ENCODE data around the gene PRR20G. TPM values are rescaled to one million over a fixed set of nuclear protein-coding genes. Genes with fewer than 3 reads are reported as not detected.

Gene PRR20G
- total RNA-seq, 1 donor from 2014 or later, result not detected

DNA sequence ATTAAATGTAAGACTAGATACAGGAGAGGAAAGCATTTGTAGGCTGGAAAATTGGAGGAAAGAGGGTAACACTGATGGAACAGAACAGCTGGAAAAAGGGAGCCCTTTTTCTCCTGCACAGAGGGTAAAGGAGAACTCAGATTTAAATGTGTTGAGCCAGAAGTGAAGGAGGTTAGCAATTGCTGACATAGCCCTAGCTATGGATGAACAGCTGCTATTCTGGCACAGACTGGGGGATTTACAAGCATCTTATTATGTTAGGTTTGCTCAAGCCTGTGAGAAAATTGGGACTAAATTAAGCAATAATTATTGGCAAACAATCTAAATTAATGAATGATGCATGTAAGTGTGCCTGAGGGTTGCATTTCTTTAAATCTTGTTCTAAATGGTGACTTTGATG lies 40.6 kb upstream of the PRR20G start:
- H3K4me1 ChIP-seq, result no peaks in the 10 kb centered on the region
- no peaks in the 10 kb centered on the region for H3K36me3 ChIP-seq
- peak in 1 of 2 donors; percentile 0 for DNase-seq (ENCODE audit: extremely low spot score in 2 of 2)
- no peak overlapping the region for H3K27ac ChIP-seq
- H3K4me3 ChIP-seq, result no peak overlapping the region
- intact Hi-C loops (cut with DNase I), result no loop called here
- TF ChIP-seq CTCF (IDR thresholded peaks at IDR 0.05), result no peak
- peaks cover 6% of the 10 kb centered on the region for H3K9me3 ChIP-seq
- H3K27me3 ChIP-seq, result no peaks in the 10 kb centered on the region

- no peaks in the 10 kb centered on the region for H3K4me1 ChIP-seq
- no peak overlapping the region for H3K27ac ChIP-seq
- H3K9me3 ChIP-seq, result peaks cover 6% of the 10 kb centered on the region
- TF ChIP-seq POLR2AphosphoS5 (IDR thresholded peaks at IDR 0.05; ENCODE audit: insufficient read depth in 1 of 2, low read depth in 1 of 2) (no peak), CTCF (IDR thresholded peaks at IDR 0.05) (no peak), POLR2A (IDR thresholded peaks at IDR 0.05) (no peak)
- H3K27me3 ChIP-seq, result no peaks in the 10 kb centered on the region
- intact Hi-C loops (cut with DNase I), result no loop called here
- DNase-seq (ENCODE audit: extremely low spot score in 2 of 2), result peak in 1 of 2 donors; percentile 52
- H3K4me3 ChIP-seq, result no peak overlapping the region
- H3K36me3 ChIP-seq, result no peaks in the 10 kb centered on the region
Observed at GRCh38 chr3:127326341-127326740, 38.5 kb upstream of the PRR20G start.

DNA sequence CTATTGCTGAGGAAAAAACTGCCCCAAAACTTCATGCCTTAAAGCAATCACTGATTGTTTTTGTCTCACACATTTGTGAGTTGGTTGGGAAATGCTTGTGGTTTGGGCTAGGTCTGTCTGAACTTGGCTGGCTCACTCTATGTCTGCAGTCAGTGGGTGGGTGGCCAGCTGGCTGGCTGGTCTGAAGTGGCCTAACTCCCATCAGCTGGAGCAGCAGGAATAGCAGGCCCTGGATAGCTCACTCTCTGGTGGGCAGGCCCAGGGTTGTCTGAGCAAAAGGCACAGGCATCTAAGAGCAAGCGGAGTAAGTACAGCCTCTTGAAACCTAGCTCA lies 37.7 kb upstream of the PRR20G start:
- no peak for TF ChIP-seq POLR2AphosphoS5 (IDR thresholded peaks at IDR 0.05; ENCODE audit: insufficient read depth in 1 of 2, low read depth in 1 of 2)
- no peak for TF ChIP-seq CTCF (IDR thresholded peaks at IDR 0.05)
- TF ChIP-seq POLR2A (IDR thresholded peaks at IDR 0.05), result no peak
- H3K36me3 ChIP-seq, result no peaks in the 10 kb centered on the region
- H3K9me3 ChIP-seq, result peaks cover 2% of the 10 kb centered on the region
- H3K4me3 ChIP-seq, result no peak overlapping the region
- H3K4me1 ChIP-seq, result no peaks in the 10 kb centered on the region
- no peaks in the 10 kb centered on the region for H3K27me3 ChIP-seq
- H3K27ac ChIP-seq, result no peak overlapping the region
- intact Hi-C loops (cut with DNase I), result no loop called here
- DNase-seq (ENCODE audit: extremely low spot score in 2 of 2), result peak in 1 of 2 donors; percentile 78

GRCh38 chr3:127324913-127325628 lies 37.2 kb upstream of the PRR20G start:
- no peaks in the 10 kb centered on the region for H3K4me1 ChIP-seq
- peak in 1 of 2 donors; percentile 47 for DNase-seq (ENCODE audit: extremely low spot score in 2 of 2)
- no peak for TF ChIP-seq POLR2A (IDR thresholded peaks at IDR 0.05)
- no peaks in the 10 kb centered on the region for H3K27me3 ChIP-seq
- H3K27ac ChIP-seq, result no peak overlapping the region
- no peak overlapping the region for H3K4me3 ChIP-seq
- no peaks in the 10 kb centered on the region for H3K36me3 ChIP-seq
- intact Hi-C loops (cut with DNase I), result no loop called here
- H3K9me3 ChIP-seq, result no peaks in the 10 kb centered on the region

- Histone ChIP-seq H3K27me3 (no peaks in the 10 kb centered on the region), H3K4me3 (no peak overlapping the region), H3K27ac (no peak overlapping the region), H3K9me3 (no peaks in the 10 kb centered on the region), H3K4me1 (no peaks in the 10 kb centered on the region), H3K36me3 (no peaks in the 10 kb centered on the region)
- intact Hi-C loops (cut with DNase I), result no loop called here
- DNase-seq (ENCODE audit: extremely low spot score in 2 of 2), result peak in 1 of 2 donors; percentile 65
- TF ChIP-seq CTCF (IDR thresholded peaks at IDR 0.05) (no peak), POLR2AphosphoS5 (IDR thresholded peaks at IDR 0.05; ENCODE audit: insufficient read depth in 1 of 2, low read depth in 1 of 2) (no peak), POLR2A (IDR thresholded peaks at IDR 0.05) (no peak)
Observed at GRCh38 chr3:127324076-127324475, 36.2 kb upstream of the PRR20G start.

All from vagina (tissue), 2 donors.